ENCODE data around the gene FBXO24. TPM values are rescaled to one million over a fixed set of nuclear protein-coding genes. Genes with fewer than 3 reads are reported as not detected.
A peak's percentile ranks its signal among the peaks of the same experiment; 100 is the strongest.

FBXO24 gene, protein sequence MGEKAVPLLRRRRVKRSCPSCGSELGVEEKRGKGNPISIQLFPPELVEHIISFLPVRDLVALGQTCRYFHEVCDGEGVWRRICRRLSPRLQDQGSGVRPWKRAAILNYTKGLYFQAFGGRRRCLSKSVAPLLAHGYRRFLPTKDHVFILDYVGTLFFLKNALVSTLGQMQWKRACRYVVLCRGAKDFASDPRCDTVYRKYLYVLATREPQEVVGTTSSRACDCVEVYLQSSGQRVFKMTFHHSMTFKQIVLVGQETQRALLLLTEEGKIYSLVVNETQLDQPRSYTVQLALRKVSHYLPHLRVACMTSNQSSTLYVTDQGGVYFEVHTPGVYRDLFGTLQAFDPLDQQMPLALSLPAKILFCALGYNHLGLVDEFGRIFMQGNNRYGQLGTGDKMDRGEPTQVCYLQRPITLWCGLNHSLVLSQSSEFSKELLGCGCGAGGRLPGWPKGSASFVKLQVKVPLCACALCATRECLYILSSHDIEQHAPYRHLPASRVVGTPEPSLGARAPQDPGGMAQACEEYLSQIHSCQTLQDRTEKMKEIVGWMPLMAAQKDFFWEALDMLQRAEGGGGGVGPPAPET
- 1.5 and 2.7 TPM in 2 replicates for total RNA-seq (2011; cell fraction: chromatin; rRNA removed; ENCODE audit: low replicate concordance)
- total RNA-seq (2011; cell fraction: nucleolus; rRNA removed) = 1.6 and 2.0 TPM in 2 replicates
- 1.1 and 2.1 TPM in 2 replicates for total RNA-seq (2011; cell fraction: nucleoplasm; rRNA removed)
- total RNA-seq (2014; rRNA removed) = 0.50 and 1.4 TPM in 2 replicates
- total RNA-seq (2014; rRNA removed; fragmentation: Illumina TruSeq; extraction: Trizol) = 0.10 and 0.33 TPM in 2 replicates
- total RNA-seq (2015; rRNA removed; fragmentation: Illumina TruSeq; extraction: Trizol) = 0.49 and 0.51 TPM in 2 replicates
- 0.94 and 0.95 TPM in 2 replicates for total RNA-seq (2021)
- 0.50 and 0.57 TPM in 2 replicates for polyA plus RNA-seq (2011; rRNA removed)
- polyA plus RNA-seq (2011; cell fraction: cytosol; rRNA removed) = 0.86 and 1.00 TPM in 2 replicates
- polyA plus RNA-seq (2011; cell fraction: nucleus; rRNA removed) = 2.1 and 3.5 TPM in 2 replicates
- polyA plus RNA-seq (2012) = 0.52 and 1.0 TPM in 2 replicates
- 0.42 and 0.80 TPM in 2 replicates for polyA plus RNA-seq (2014; fragmentation: Illumina TruSeq; extraction: Trizol)
- under 1 TPM; 0.17 to 0.27 TPM for polyA plus RNA-seq (2014; fragmentation: Nextera tagmentation; extraction: Ambion mirVana)
- polyA plus RNA-seq (2014; rRNA removed) = 0.73 and 1.3 TPM in 2 replicates
- polyA minus RNA-seq (2011; rRNA and poly(A)+ RNA removed) = 0.51 and 0.84 TPM in 2 replicates
- 0.67 TPM in 1 of 2 replicates, not detected in the other for polyA minus RNA-seq (2011; cell fraction: cytosol; rRNA and poly(A)+ RNA removed)
- polyA minus RNA-seq (2011; cell fraction: nucleus; rRNA and poly(A)+ RNA removed) = 0.67 and 0.78 TPM in 2 replicates
- Bru-seq, nascent RNA = percentile 42 among the genes with signal in this experiment
- percentile 32 among the genes with signal in this experiment for BruChase-seq, experiment 1, labeled RNA remaining after a 2-hour chase
- BruChase-seq, experiment 2, labeled RNA remaining after a 6-hour chase = percentile 35 among the genes with signal in this experiment
- long read RNA-seq, experiment 1, partial matches to known transcripts = 0 of 1 reads
- long read RNA-seq, experiment 1, other reads (novel, unspliced or antisense) = 1 of 1 reads
- long read RNA-seq, experiment 2, partial matches to known transcripts = 0 of 1 reads
- long read RNA-seq, experiment 2, other reads (novel, unspliced or antisense) = 1 of 1 reads
- long read RNA-seq, experiment 3, partial matches to known transcripts = 0 of 1 reads
- long read RNA-seq, experiment 3, other reads (novel, unspliced or antisense) = 1 of 1 reads

DNA sequence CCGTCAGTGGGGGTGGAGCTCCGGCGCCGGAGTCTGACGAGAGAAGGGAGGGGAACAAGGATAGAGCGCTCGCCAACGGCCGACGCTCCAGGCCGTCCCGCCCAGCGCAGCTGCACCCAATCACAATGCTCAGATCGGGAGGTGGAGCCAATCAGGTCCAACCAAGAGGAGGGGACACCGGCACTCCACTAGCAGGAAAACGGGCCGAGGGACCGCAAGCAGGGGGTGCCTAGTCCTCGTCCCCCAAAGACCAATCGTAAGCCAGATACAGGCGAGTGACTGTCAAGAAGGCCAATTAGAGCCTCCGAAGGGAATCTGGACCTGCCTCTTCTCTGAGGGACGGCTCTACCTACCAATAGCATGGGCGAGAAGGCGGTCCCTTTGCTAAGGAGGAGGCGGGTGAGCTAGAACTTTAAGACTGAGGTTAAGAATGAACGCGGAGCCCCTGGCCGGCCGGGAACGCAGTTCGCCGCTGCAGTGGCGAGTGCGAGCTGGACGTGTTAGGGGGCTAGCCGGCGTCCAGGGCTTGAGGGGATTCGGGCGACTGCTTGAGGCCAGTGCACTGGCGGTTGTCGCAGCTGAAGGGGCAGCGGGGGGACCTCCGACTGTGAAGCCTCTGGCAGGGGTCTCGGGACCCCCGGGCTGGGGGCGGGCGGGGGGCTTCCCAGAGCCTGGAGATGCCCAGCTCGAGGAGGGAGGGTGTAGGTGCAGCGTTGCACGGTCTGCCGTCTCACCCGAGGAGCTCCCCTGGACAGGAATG, at the start of gene FBXO24:
Gene FBXO24 (plus strand): TSS at position 63 of the 760 bp plus-strand sequence. CDS start 298 bp downstream, at position 361.
- WGBS (ENCODE audit: insufficient coverage, low coverage, missing lambda C conversion rate) = under 1% methylated on average over 53 of the region's 53 CpGs
- H3K36me3 ChIP-seq (ENCODE audit: control insufficient read depth, insufficient read depth, low read length) = peaks cover 28% of the 10 kb centered on the region
- CTCF ChIA-PET (ENCODE audit: low intra/inter-chr PET ratio) = interaction anchor here (0.6 to 1.1 kb wide), 2 partner anchors 105 to 491 kb away, joined by 3 to 4 read pairs; no protein-coding TSS in a partner anchor
- peak within 1 kb of the TSS; percentile 90 to 97 for H3K9ac ChIP-seq (ENCODE audit: insufficient read depth in 1 of 2, low read depth in 2 of 2, low read length in 2 of 2)
- peak within 1 kb of the TSS; percentile 100 for H3K4me2 ChIP-seq (ENCODE audit: insufficient read depth, low read length)
- POLR2A ChIA-PET = interaction anchor here (0.6 to 3.5 kb wide), 33 partner anchors 8 to 266 kb away, joined by 3 to 27 read pairs (median 5); partner anchors contain the start of genes AGFG2, GNB2, MEPCE and MOSPD3
- peak; percentile 99 to 100 (median 100) for DNase-seq (ENCODE audit: extremely low read depth in 1 of 4, low spot score in 3 of 4)
- H3K9me1 ChIP-seq (ENCODE audit: control insufficient read depth, insufficient read depth, low read length) = peaks cover 12% of the 10 kb centered on the region
- in situ Hi-C loops (cut with MboI) (no loop called here), intact Hi-C loops (cut with micrococcal nuclease) (no loop called here)
- ATAC-seq = peak; percentile 94
- H3K4me3 ChIP-seq = peak within 1 kb of the TSS; percentile 75
- H3K27me3 ChIP-seq (ENCODE audit: control insufficient read depth in 2 of 2, insufficient read depth in 2 of 2, low read length in 2 of 2) = no peaks in the 10 kb centered on the region
- H3K9me3 ChIP-seq (replicated peaks; ENCODE audit: control insufficient read depth, insufficient read depth, low read depth, low read length) = no peaks in the 10 kb centered on the region
- peak within 1 kb of the TSS; percentile 88 for H3K27ac ChIP-seq (ENCODE audit: extremely low read depth, low read depth, low read length)
- H3K79me2 ChIP-seq (ENCODE audit: control insufficient read depth, insufficient read depth, low read length) = peaks cover 31% of the 10 kb centered on the region
- peak within 1 kb of the TSS; percentile 86 for H2AFZ ChIP-seq (ENCODE audit: low read depth, low read length)
- peaks cover 24% of the 10 kb centered on the region for H4K20me1 ChIP-seq (replicated peaks; ENCODE audit: control insufficient read depth, insufficient read depth, low read length)
- FAIRE-seq = peak; percentile 100
- BruUV-seq (replicated peaks) = TSS peak; percentile 79
- H3K4me1 ChIP-seq (replicated peaks in 1 of 2; ENCODE audit: control insufficient read depth in 2 of 2, insufficient read depth in 2 of 2, low read length in 2 of 2) = peaks cover 26 to 66% of the 10 kb centered on the region in 2 experiments
- TF ChIP-seq, protein P1, sequence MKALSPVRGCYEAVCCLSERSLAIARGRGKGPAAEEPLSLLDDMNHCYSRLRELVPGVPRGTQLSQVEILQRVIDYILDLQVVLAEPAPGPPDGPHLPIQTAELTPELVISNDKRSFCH (CRISPR knock-in tag; IDR thresholded peaks at IDR 0.05) = no peak
- TF ChIP-seq, protein P1 (tag; IDR thresholded peaks at IDR 0.05) = no peak
- peak; percentile 74 for TF ChIP-seq HNRNPLL (IDR thresholded peaks at IDR 0.05; ENCODE audit: low read depth, low read length, poor library complexity, severe bottlenecking)
- TF ChIP-seq, protein P2, sequence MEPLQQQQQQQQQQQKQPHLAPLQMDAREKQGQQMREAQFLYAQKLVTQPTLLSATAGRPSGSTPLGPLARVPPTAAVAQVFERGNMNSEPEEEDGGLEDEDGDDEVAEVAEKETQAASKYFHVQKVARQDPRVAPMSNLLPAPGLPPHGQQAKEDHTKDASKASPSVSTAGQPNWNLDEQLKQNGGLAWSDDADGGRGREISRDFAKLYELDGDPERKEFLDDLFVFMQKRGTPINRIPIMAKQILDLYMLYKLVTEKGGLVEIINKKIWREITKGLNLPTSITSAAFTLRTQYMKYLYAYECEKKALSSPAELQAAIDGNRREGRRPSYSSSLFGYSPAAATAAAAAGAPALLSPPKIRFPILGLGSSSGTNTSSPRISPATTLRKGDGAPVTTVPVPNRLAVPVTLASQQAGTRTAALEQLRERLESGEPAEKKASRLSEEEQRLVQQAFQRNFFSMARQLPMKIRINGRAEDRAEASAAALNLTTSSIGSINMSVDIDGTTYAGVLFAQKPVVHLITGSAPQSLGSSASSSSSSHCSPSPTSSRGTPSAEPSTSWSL (CRISPR knock-in tag; IDR thresholded peaks at IDR 0.05; ENCODE audit: borderline replicate concordance) = no peak
- TF ChIP-seq TRIM24 (IDR thresholded peaks at IDR 0.05) = no peak
- no peak for TF ChIP-seq EP400 (IDR thresholded peaks at IDR 0.05)
- no peak for TF ChIP-seq STAT5B (CRISPR knock-in tag; IDR thresholded peaks at IDR 0.05)
- no peak for TF ChIP-seq ZBED1 (IDR thresholded peaks at IDR 0.05)
- TF ChIP-seq ZNF551 (CRISPR knock-in tag; IDR thresholded peaks at IDR 0.05) = no peak
- no peak for TF ChIP-seq NCOR1 (IDR thresholded peaks at IDR 0.05)
- no peak for TF ChIP-seq NBN (IDR thresholded peaks at IDR 0.05; ENCODE audit: low read depth)
- no peak for TF ChIP-seq ZNF146 (CRISPR knock-in tag; IDR thresholded peaks at IDR 0.05; ENCODE audit: unreplicated experiment)
- no peak for TF ChIP-seq THRAP3 (IDR thresholded peaks at IDR 0.05; ENCODE audit: borderline replicate concordance)
- TF ChIP-seq KLF6 (CRISPR knock-in tag; IDR thresholded peaks at IDR 0.05; ENCODE audit: borderline replicate concordance) = no peak
